ENCODE results near the gene TSPAN17.

DNA sequence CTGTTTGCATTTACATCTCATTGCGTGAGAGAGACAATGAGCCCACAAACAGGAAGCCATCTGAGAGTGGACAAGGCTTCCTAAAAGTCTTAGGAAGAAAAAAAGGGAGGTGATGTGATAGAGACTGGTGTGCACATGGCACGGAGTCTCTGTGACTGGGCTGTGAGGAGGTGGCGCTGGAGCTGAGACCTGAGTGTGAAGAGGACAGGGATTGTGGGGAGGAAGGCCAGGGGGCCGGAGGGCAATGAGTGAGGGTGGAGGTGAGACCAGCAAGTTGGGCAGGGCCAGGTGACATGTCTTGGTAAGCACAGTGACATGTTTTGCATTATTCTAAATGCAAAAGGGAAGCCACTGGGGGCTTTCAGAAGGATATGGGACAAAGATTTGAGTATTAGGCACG, 45.0 kb downstream of the TSPAN17 start:
- TF ChIP-seq, protein P1, sequence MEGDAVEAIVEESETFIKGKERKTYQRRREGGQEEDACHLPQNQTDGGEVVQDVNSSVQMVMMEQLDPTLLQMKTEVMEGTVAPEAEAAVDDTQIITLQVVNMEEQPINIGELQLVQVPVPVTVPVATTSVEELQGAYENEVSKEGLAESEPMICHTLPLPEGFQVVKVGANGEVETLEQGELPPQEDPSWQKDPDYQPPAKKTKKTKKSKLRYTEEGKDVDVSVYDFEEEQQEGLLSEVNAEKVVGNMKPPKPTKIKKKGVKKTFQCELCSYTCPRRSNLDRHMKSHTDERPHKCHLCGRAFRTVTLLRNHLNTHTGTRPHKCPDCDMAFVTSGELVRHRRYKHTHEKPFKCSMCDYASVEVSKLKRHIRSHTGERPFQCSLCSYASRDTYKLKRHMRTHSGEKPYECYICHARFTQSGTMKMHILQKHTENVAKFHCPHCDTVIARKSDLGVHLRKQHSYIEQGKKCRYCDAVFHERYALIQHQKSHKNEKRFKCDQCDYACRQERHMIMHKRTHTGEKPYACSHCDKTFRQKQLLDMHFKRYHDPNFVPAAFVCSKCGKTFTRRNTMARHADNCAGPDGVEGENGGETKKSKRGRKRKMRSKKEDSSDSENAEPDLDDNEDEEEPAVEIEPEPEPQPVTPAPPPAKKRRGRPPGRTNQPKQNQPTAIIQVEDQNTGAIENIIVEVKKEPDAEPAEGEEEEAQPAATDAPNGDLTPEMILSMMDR (IDR thresholded peaks at IDR 0.05; ENCODE audit: low read depth, low read length) = no peak
- no peak for TF ChIP-seq EZH2phosphoT487 (IDR thresholded peaks at IDR 0.05; ENCODE audit: low read depth)
